Measurements from ENCODE around the gene PSKH1.
"Not testable (repeated sequence)": the region's sequence is repeated elsewhere in the genome, so short reads cannot be mapped to it uniquely, and the experiment has no call there.

The PSKH1 gene

GRCh38 chr16:67892375-67892774 lies 679 bp upstream of the PSKH1 start:
- no peak for DNase-seq

GRCh38 chr16:67893743-67894399 lies 817 bp downstream of the PSKH1 start:
- no peak for DNase-seq

GRCh38 chr16:67897231-67897630 lies 4.2 kb downstream of the PSKH1 start:
- no peak for DNase-seq

- DNase-seq, result no peak
These were observed 8.7 kb downstream of the PSKH1 start for GRCh38 chr16:67901734-67902133.

GRCh38 chr16:67902831-67903230 lies 9.8 kb downstream of the PSKH1 start:
- no peak for DNase-seq

GRCh38 chr16:67907397-67908180 lies 14.5 kb downstream of the PSKH1 start:
- no peak for DNase-seq

- DNase-seq, result no peak
These were observed 16.1 kb downstream of the PSKH1 start for GRCh38 chr16:67909056-67909742.

GRCh38 chr16:67910158-67910557 lies 17.1 kb downstream of the PSKH1 start:
- peak in 1 of 2 experiments; percentile 52 for DNase-seq

GRCh38 chr16:67914758-67915495 lies 21.9 kb downstream of the PSKH1 start:
- no peak for DNase-seq

GRCh38 chr16:67915496-67915769 lies 22.4 kb downstream of the PSKH1 start:
- not testable (repeated sequence) for DNase-seq

- DNase-seq, result no peak
These were observed 23.0 kb downstream of the PSKH1 start for GRCh38 chr16:67915831-67916723.

GRCh38 chr16:67917140-67917851 lies 24.2 kb downstream of the PSKH1 start:
- DNase-seq, result no peak

GRCh38 chr16:67917852-67918236 lies 24.8 kb downstream of the PSKH1 start:
- DNase-seq, result no peak

- DNase-seq, result no peak
These were observed 26.7 kb downstream of the PSKH1 start for GRCh38 chr16:67919622-67920221.

GRCh38 chr16:67922221-67922620 lies 29.2 kb downstream of the PSKH1 start:
- DNase-seq, result no peak

- DNase-seq, result peak; percentile 79 to 89
These were observed 29.7 kb downstream of the PSKH1 start for GRCh38 chr16:67922740-67923139.

GRCh38 chr16:67923414-67924116 lies 30.5 kb downstream of the PSKH1 start:
- DNase-seq, result peak in 1 of 2 experiments; percentile 59

GRCh38 chr16:67924140-67924906 lies 31.3 kb downstream of the PSKH1 start:
- no peak for DNase-seq

- DNase-seq, result peak; percentile 82 to 93
These were observed 33.2 kb downstream of the PSKH1 start for GRCh38 chr16:67926181-67926750.
